ENCODE results near the gene SRI.

The SRI gene

DNA sequence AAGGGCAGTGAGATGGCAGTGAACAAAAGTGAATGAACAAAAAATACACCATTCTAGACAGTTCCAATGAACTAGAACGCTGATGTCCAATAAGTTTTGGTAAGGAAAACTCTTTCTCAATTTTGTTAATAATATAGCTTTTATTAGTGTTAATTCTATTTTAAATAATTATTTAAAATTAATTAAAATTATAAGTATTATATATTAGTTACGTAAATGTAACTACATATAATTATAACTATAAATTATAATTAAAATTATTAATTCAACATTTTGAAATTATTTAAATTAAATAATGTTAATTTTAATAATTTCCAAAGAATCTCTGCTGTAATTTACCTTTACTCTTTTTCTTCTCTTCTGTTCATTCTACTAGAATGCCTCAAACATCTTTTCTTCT, 5.4 kb downstream of the SRI start:
- TF ChIP-seq, protein P1, sequence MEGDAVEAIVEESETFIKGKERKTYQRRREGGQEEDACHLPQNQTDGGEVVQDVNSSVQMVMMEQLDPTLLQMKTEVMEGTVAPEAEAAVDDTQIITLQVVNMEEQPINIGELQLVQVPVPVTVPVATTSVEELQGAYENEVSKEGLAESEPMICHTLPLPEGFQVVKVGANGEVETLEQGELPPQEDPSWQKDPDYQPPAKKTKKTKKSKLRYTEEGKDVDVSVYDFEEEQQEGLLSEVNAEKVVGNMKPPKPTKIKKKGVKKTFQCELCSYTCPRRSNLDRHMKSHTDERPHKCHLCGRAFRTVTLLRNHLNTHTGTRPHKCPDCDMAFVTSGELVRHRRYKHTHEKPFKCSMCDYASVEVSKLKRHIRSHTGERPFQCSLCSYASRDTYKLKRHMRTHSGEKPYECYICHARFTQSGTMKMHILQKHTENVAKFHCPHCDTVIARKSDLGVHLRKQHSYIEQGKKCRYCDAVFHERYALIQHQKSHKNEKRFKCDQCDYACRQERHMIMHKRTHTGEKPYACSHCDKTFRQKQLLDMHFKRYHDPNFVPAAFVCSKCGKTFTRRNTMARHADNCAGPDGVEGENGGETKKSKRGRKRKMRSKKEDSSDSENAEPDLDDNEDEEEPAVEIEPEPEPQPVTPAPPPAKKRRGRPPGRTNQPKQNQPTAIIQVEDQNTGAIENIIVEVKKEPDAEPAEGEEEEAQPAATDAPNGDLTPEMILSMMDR (IDR thresholded peaks at IDR 0.05; ENCODE audit: low read depth, low read length): no peak

DNA sequence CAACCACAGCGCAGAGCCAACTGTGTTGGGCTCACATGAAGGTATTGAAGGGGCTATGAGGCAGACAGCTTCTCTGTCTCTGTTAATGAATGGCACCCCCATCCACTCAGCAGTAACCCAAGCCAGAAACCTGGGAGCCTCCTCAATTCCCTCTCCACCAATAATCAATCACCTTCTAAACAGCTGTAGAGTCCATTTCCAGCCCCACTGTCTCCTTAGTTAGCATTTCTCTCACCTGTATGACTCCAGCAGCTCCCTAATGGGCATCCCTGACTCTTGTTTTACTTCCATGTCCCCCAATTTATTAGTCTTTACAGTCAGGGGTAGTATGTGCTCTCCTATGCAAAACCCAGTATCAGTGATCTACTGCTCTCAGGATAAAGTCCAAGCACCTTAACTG, 6.9 kb downstream of the SRI start:
- TF ChIP-seq, protein P1 (IDR thresholded peaks at IDR 0.05; ENCODE audit: low read depth, low read length): no peak
- no peak overlapping the region for H3K4me3 ChIP-seq (ENCODE audit: low read depth, low read length)

More for the DNA sequence above, 5.4 kb downstream of the SRI start:
- H3K4me3 ChIP-seq (ENCODE audit: low read depth, low read length): no peak overlapping the region

DNA sequence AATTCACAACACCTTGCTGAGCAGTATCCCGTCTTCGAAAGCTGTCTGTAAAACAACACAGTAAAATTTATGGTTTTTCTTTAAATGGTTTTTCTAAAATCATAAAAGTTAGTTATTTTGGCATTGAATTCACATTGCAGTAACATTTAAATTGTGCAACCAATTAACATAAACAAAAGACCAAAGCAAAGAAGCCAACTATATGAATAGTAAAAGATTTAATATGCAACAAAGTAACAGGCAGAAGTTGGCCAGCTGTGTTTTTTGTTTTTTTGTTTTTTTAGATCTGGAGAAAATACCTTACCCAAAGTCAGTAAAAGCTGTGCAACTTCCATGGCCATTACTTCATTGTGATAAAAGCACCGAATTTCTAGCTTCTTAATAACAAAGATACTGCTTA, 11.3 kb downstream of the SRI start:
- TF ChIP-seq, protein P1 (IDR thresholded peaks at IDR 0.05; ENCODE audit: low read depth, low read length): no peak
- no peak overlapping the region for H3K4me3 ChIP-seq (ENCODE audit: low read depth, low read length)

DNA sequence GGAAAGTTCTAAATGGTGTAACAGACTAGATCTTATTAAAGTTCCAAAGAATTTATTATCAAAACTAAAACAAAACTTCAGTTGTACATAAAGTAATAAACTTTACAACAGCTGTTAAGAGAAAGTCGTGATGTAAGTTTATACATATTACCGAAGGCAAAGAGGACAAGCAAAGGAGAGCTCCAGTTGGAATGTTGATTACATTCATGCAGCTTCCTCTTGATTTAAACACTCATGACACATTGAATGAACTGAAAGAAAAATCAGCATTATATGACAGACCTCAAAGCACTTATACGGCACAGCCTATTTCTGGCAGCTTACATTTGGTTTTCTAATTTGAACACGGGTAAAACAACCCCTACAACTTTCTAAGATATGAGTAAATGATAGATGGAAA, 13.6 kb downstream of the SRI start:
- no peak overlapping the region for H3K4me3 ChIP-seq (ENCODE audit: low read depth, low read length)
- TF ChIP-seq, protein P1 (IDR thresholded peaks at IDR 0.05; ENCODE audit: low read depth, low read length): no peak

DNA sequence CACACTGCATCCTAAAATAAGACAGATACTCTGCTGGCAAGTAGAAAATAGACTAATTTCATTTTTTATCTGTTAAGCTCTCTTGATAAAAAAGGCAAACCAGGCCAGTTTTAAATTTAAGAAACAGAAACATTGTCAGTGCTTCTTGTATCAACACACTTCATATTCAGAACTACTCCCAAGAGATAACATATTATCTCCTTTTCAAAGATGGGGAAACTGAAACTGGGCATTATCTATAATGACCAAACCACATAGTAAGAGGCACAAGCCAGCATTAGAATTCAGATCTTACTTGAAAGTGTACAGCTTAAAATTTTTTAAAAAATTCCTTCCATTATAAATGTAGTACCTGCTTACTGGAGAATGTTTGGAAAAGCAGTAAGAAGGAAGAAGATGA, 14.7 kb downstream of the SRI start:
- TF ChIP-seq, protein P1 (IDR thresholded peaks at IDR 0.05; ENCODE audit: low read depth, low read length): no peak
- no peak overlapping the region for H3K4me3 ChIP-seq (ENCODE audit: low read depth, low read length)

DNA sequence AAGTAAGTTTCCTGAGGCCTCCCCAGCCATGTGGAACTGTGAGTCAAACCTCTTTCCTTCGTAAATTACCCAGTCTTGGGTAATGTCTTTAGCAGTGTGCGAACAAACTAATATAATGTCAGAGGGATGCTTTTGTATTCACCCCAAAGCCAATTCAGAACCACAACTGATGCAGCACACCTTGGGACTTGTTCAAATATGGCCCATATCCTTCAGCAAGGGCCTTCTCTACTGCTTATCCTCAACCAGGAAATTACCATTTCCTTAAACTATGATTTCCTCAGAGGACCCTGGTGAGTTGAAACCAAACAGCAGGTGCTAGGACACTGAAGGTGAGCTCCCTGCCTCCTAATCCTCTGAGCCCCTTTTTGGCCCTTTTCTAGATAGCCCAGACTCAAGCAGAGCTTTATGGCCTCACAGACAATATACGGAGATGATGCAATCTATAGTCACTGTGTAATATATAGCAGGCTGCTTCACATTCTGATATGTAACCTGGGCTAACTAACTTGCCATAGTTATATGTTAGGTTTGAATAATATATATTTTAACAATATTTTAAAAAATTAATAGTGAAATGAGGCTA, 15.2 kb downstream of the SRI start:
- no peak overlapping the region for H3K4me3 ChIP-seq (ENCODE audit: low read depth, low read length)
- TF ChIP-seq, protein P1 (IDR thresholded peaks at IDR 0.05; ENCODE audit: low read depth, low read length): no peak

DNA sequence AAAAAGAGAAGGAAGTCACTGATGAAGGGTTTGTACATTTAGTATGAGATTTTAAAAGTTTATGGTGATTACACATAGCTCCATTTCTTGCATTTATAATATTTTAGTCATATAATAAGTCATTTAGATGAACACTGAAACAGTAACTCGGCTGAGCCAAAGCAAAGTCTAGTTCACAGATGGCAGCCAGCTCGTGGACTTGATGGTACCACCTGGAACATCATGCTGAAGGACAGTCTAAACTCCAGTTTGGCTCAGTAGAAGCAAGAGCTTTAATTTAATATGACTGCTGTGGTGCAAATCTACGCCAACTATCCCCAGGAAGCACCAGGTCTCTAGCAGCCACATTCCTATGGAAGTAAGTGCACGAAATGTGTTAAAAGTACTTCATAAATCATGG, 16.4 kb downstream of the SRI start:
- no peak overlapping the region for H3K4me3 ChIP-seq (ENCODE audit: low read depth, low read length)
- TF ChIP-seq, protein P1 (IDR thresholded peaks at IDR 0.05; ENCODE audit: low read depth, low read length): no peak

Data from WI38 (cell line).